Motor neuron (in vitro differentiated cells): ENCODE measurements around the gene PUDP. TPM values are rescaled to one million over a fixed set of nuclear protein-coding genes. Genes with fewer than 3 reads are reported as not detected.

Experiments used
- ATAC-seq, 8 experiments: fragments of 200-7000 bp; cut with Tn5 transposase; replicated peaks in 6 of 8; 2 replicates each; pipeline ENCODE4 v1.8.0; 2021; ENCODE audit warnings: mild to moderate bottlenecking in 8 of 8, moderate library complexity in 8 of 8
- H3K27ac ChIP-seq, 2 donors: fragments of 250-450 bp; sonication (Bioruptor Pico); 2 replicates each; pipeline ENCODE4 v1.9.0; 2021; ENCODE audit warnings: antibody characterized with exemption in 2 of 2, mild to moderate bottlenecking in 2 of 2, moderate library complexity in 1 of 2
- H3K4me1 ChIP-seq, 2 donors: fragments of 250-450 bp; sonication (Bioruptor Pico); replicated peaks in 1 of 2; 2 replicates each; pipeline ENCODE4 v1.6.1; 2021; ENCODE audit warnings: antibody characterized with exemption in 2 of 2, mild to moderate bottlenecking in 2 of 2, moderate library complexity in 1 of 2
- H3K4me3 ChIP-seq, 5 donors: fragments of 250-450 bp; sonication (Bioruptor Pico); 2 replicates each; pipeline ENCODE4 v1.9.0; 2021; ENCODE audit warnings: antibody characterized with exemption in 5 of 5, mild to moderate bottlenecking in 5 of 5, moderate library complexity in 4 of 5
- WGBS, 10 experiments: fragments of 450-650 bp; shearing (Covaris generic); methylation state at CpG; one replicate each; pipeline ENCODE4 v1.0.0; 2022; 5-methylcytosine and 5-hydroxymethylcytosine counted together
- in situ Hi-C, 9 experiments: fragments of 400-800 bp; cut with MboI; loops; one replicate each; pipeline ENCODE4 v1.15.0; 2021; ENCODE audit warnings: low sequenced_read_pairs in 9 of 9, low pct_unique_long_range_greater_than_20kb in 2 of 9; ENCODE audit not compliant: unreplicated experiment in 9 of 9
- total RNA-seq, 8 experiments: library from RNA; unstranded; fragments of 300-600 nt; gene quantifications; 2 replicates each; pipeline versions ENCODE4 v1.2.3 to v1.2.4, GENCODE V29; 2022

Gene PUDP
- total RNA-seq, 8 experiments from 2014 or later, result 5.4 to 17.7 (median 10.6) TPM

DNA sequence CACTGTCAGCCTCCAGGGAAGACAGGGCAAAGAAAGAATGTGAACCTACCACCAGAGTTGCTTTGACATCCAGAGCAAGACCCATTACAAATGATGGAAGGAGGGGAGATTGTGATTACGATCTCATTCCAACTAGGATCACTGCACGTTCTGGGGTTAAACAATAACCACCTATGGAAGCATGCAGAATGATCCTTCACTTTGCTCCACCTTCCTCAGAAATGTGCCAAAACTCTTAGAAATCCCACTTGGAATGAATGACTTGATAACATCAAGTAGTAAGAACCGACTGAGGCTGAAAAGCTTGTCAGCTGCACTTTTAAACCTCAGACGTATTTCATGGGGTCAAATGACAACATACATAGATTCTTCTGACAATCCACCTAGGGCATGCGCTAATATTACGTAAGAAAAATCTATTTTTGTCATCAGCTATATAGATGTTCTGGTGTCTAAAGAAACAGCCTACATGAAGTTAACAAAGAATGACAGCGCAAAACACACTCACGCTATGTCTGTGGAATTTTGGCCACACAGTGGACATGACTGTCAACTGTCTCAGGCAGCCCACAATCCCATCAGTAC is 3.9 kb downstream of the PUDP start:
- WGBS, 10 experiments, result 40 to 100% (median 83%) methylated on average over 1 to 7 of the region's 8 CpGs; no CpG with 5 or more reads in 4 of the 10 experiments
- Histone ChIP-seq H3K4me3 (no peak overlapping the region), H3K27ac (no peak overlapping the region), H3K4me1 (peaks cover 2 to 12% of the 10 kb centered on the region in 2 donors)
- in situ Hi-C loops, result no loop called here
- ATAC-seq, result no peak

GRCh38 chrX:7143076-7143475 is 4.9 kb downstream of the PUDP start:
- WGBS, 10 experiments, result 80 to 100% methylated on average over 1 of the region's 1 CpG; no CpG with 5 or more reads in 8 of the 10 experiments
- in situ Hi-C loops, result no loop called here
- ATAC-seq, result no peak
- Histone ChIP-seq H3K4me3 (no peak overlapping the region), H3K4me1 (peaks cover 2 to 8% of the 10 kb centered on the region in 2 donors), H3K27ac (no peak overlapping the region)

DNA sequence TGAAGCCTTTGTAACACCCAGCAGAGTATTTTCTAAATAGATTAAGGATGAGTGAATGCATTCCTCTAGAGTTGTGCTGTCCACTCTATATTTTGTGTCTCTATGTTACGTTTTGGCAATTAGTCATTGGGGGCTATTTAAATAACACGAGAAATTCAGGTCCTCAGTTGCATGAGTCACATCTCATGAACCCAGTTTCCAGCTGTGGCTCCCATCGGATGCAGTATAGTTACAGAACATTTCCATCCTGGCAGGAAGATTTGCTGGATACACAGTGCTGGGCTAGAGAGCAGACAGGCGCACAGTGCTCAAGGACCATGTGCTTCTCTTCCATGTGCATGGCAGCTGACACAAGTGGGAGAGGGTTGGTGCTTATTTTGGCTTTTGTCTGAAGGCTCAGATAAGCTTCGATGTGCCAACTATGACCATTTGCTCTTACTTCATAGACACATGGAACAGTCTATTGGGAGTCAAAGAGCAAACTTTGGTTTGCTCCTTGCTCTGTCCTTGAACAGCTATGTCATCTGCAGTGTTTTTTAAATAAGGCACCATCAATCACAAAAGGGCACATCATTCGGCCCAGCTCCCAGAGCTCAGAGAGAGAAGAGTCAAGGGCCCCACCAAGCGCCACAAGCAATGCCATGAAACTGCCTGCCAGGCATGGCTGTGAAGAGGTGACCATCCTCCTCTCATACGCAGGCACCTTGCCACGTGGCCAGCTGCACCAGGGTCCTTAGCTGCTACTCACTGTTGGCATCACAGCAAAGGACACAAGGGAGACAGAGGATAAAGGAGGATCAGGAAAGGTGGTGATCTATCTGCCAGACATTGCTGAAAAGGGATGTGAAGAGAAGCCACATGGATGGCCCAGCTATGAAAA is 8.5 kb downstream of the PUDP start:
- peak in 2 of 8 experiments; percentile 67 to 69 for ATAC-seq
- no peaks in the 10 kb centered on the region for H3K4me1 ChIP-seq
- WGBS, 10 experiments, result 92 to 100% methylated on average over 1 to 5 of the region's 9 CpGs; no CpG with 5 or more reads in 8 of the 10 experiments
- in situ Hi-C loops, result no loop called here
- no peak overlapping the region for H3K27ac ChIP-seq
- no peak overlapping the region for H3K4me3 ChIP-seq

DNA sequence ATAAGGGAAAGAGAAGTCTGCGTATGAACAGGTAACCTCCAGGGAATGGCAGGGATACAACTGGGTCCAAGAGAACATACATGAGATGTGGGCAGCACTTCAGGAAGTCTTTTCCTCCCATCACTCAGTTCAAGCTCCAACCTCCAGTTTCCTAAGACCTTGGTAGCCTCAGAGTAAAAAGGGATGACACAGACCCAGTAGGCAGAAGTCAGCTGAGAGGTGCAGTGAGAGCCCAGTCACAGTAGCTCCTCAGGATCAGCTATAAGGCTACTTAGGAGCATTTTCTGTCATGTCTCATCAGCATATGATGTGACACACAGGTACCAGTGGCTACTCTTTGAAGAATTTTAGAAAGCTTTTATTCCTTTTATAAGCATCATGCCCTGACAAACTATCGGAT is 13.0 kb downstream of the PUDP start:
- Histone ChIP-seq H3K27ac (no peak overlapping the region), H3K4me1 (peaks cover 7 to 12% of the 10 kb centered on the region in 2 donors), H3K4me3 (no peak overlapping the region)
- WGBS, 10 experiments, result 100% methylated on average over 1 to 2 of the region's 2 CpGs; no CpG with 5 or more reads in 5 of the 10 experiments
- in situ Hi-C loops, result no loop called here
- no peak for ATAC-seq

GRCh38 chrX:7133050-7133440 is 14.9 kb downstream of the PUDP start:
- H3K4me3 ChIP-seq, result no peak overlapping the region
- peak overlapping the region in 1 of 2 donors; percentile 64 for H3K27ac ChIP-seq
- in situ Hi-C loops, result no loop called here
- peak; percentile 24 to 84 (median 52) for ATAC-seq
- 37 to 100% (median 54%) methylated on average over 1 to 5 of the region's 8 CpGs; no CpG with 5 or more reads in 6 of the 10 experiments for WGBS, 10 experiments
- H3K4me1 ChIP-seq, result peaks cover 7 to 12% of the 10 kb centered on the region in 2 donors

DNA sequence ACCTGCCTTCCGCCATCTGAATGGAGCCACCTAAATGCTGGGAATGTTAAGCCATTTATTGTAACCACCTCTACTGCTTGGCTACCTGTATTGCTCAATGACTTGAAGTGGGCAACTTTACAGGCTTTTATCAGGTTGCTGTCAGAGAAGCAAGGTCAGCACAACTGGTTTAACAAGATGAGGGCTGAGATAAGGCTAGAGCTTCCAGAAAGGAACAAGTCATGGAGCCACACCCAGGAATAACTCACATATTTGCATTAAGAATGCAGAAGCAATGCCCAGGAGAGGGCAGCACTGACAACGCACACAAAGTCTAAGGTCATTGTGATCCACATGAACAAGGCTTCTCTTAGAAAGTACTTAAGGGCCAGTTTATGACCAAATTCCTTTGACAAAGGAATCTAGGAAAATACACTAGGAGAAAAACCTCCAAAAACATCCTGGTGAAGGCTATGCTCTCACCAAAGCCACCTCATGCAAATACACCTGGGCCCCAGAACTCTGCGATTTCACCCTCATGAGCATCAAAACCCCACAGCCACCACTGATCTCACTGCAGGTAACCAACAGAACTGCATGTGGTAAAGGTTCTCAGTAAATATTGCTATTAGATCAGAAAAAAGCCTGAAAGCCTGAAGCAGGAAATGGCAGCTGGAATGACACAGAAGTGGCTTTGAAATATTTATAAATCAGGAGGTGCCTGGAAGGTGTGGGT is 15.5 kb downstream of the PUDP start:
- Histone ChIP-seq H3K4me1 (peaks cover 7 to 12% of the 10 kb centered on the region in 2 donors), H3K4me3 (no peak overlapping the region), H3K27ac (peak overlapping the region in 1 of 2 donors; percentile 64)
- ATAC-seq, result peak in 4 of 8 experiments; percentile 22 to 99 (median 96)
- 17 to 100% (median 93%) methylated on average over 1 to 3 of the region's 3 CpGs; no CpG with 5 or more reads in 6 of the 10 experiments for WGBS, 10 experiments
- in situ Hi-C loops, result no loop called here

GRCh38 chrX:7131621-7132020 is 16.3 kb downstream of the PUDP start:
- Histone ChIP-seq H3K27ac (no peak overlapping the region), H3K4me1 (peaks cover 7 to 12% of the 10 kb centered on the region in 2 donors), H3K4me3 (no peak overlapping the region)
- 89% methylated on average over 9 of the region's 13 CpGs; no CpG with 5 or more reads in 9 of the 10 experiments for WGBS, 10 experiments
- no peak for ATAC-seq
- in situ Hi-C loops, result no loop called here

DNA sequence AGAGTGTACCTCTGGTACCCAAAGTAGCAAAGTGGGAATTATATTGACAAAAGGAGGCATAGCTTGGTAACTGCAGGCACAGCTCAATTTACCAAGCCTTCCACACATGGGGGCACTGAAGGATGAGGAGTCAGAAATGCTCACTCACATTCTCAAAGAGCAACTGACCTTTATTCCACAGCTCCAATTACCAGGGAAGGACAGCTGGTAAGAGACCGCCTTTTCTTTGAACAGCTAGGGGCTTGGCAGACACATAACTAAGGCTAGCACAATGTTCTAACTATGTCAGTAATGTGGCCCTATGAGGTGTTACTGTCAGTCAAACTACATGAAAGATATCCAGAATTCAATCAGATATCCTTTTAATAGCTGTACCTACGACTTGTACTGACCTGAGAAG is 20.9 kb downstream of the PUDP start:
- Histone ChIP-seq H3K4me1 (no peaks in the 10 kb centered on the region), H3K4me3 (no peak overlapping the region), H3K27ac (no peak overlapping the region)
- WGBS, 10 experiments, result 67 to 100% (median 100%) methylated on average over 1 to 2 of the region's 2 CpGs; no CpG with 5 or more reads in 7 of the 10 experiments
- in situ Hi-C loops, result no loop called here
- ATAC-seq, result peak in 1 of 8 experiments; percentile 14

- peaks cover 0 to 4% of the 10 kb centered on the region in 2 donors for H3K4me1 ChIP-seq
- peak in 4 of 8 experiments; percentile 28 to 78 (median 42) for ATAC-seq
- 0 to 60% (median 33%) methylated on average over 1 to 2 of the region's 2 CpGs; no CpG with 5 or more reads in 6 of the 10 experiments for WGBS, 10 experiments
- no peak overlapping the region for H3K27ac ChIP-seq
- H3K4me3 ChIP-seq, result no peak overlapping the region
- in situ Hi-C loops, result no loop called here
Measured at GRCh38 chrX:7120878-7121219, 27.1 kb downstream of the PUDP start.

DNA sequence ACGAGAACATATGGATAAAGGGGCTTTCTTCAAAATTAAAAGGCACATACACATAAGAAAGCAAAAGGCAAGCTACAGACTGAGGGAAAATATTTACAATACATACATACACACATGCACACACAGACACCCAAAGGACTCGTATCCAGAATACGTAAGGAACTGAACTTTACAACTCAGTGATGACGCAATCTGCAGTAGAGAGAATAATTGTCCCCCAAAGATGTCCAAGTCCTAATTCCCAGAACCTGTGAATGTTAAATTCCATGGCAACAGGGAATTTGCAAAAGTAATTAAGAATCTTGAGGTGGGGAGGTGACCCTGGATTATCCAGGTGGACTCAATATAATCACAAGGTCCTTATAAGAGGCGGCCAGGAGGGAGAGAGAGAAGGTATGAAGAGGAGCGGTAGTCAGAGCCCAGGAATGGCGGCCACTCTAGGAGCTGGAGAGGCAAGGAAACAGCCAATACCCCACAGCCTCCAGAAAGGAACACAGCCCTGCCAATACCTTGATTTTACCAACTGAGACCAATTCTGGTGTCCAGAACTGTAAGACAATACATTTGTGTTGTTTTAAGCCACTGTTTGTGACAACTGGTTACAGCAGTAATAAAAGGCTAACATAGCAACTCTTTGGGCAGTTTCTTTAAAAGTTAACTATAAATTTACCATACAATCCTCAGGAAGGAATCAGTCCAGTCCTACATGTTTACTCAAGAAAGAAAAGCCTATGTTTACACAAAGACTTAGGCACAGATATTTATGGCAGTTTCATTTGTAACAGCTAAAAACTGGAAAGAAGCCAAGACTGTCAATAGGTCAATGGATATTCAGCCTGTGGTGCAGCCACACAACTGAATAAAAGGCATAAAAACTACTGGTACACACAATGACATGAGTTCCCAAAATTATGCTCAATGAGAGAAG is 27.7 kb downstream of the PUDP start:
- peak in 6 of 8 experiments; percentile 39 to 90 (median 58) for ATAC-seq
- Histone ChIP-seq H3K4me3 (no peak overlapping the region), H3K27ac (no peak overlapping the region), H3K4me1 (peaks cover 0 to 4% of the 10 kb centered on the region in 2 donors)
- in situ Hi-C loops, result no loop called here
- 67 to 100% (median 90%) methylated on average over 1 to 5 of the region's 7 CpGs; no CpG with 5 or more reads in 5 of the 10 experiments for WGBS, 10 experiments

DNA sequence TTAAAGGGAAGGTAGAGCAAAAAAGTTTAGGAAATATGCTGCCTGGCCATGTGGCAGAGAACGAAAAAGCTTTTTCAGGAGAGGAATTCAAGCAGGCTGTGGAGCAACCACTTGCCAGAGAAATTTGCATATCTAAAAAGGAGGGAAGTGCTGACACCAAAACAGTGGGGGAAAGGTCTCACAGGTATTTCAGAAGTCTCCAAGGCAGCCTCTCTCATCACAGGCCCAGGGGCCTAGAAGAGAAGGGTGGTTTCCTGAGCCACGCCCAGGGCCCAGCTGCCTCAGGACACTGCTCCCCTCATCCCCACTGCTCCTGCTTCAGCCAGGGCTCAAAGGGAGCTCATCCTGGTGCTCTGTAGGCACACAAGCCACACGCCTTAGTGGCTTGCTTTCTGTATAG is 30.4 kb downstream of the PUDP start:
- Histone ChIP-seq H3K4me3 (no peak overlapping the region), H3K4me1 (peaks cover 0 to 4% of the 10 kb centered on the region in 2 donors), H3K27ac (no peak overlapping the region)
- in situ Hi-C loops, result no loop called here
- 60 to 91% (median 60%) methylated on average over 1 of the region's 3 CpGs; no CpG with 5 or more reads in 7 of the 10 experiments for WGBS, 10 experiments
- no peak for ATAC-seq

- Histone ChIP-seq H3K27ac (no peak overlapping the region), H3K4me1 (peaks cover 0 to 4% of the 10 kb centered on the region in 2 donors), H3K4me3 (no peak overlapping the region)
- WGBS, 10 experiments, result 80 to 100% (median 89%) methylated on average over 1 to 3 of the region's 3 CpGs; no CpG with 5 or more reads in 7 of the 10 experiments
- no peak for ATAC-seq
- in situ Hi-C loops, result no loop called here
Measured at GRCh38 chrX:7116081-7116480, 31.9 kb downstream of the PUDP start.
